ENCODE data around the gene MACROH2A2.
"Not testable (repeated sequence)": the region's sequence is repeated elsewhere in the genome, so short reads cannot be mapped to it uniquely, and the experiment has no call there.

The MACROH2A2 gene

GRCh38 chr10:70132098-70133029, 79.7 kb downstream of the MACROH2A2 start, which contains the start of gene AIFM2:
Gene AIFM2, minus strand, starts transcription at chr10:70132825. Its CDS starts 8,741 bp downstream, at chr10:70124084.
- peak; percentile 9 for DNase-seq

GRCh38 chr10:70135046-70135445, 82.4 kb downstream of the MACROH2A2 start:
- no peak for DNase-seq

GRCh38 chr10:70135684-70136083, 83.0 kb downstream of the MACROH2A2 start:
- DNase-seq, result no peak

DNA sequence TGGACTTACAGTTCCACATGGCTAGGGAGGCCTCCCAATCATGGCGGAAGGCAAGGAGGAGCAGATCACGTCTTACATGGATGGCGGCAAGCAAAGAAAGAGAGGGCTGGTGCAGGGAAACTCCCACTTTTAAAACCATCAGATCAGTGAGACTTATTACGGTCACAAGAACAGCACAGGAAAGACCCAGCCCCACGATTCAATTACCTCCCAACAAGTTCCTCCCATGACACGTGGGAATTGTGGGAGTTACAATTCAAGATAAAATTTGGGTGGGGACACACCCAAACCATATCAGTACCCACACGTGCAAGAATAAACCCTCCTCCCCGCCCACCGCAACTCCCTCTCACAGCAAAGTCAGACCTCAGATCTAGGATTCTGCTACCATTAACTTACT, 84.5 kb downstream of the MACROH2A2 start:
- DNase-seq, result no peak

GRCh38 chr10:70137927-70138883, 85.6 kb downstream of the MACROH2A2 start:
- DNase-seq, result no peak

GRCh38 chr10:70139151-70139996, 86.7 kb downstream of the MACROH2A2 start:
- no peak for DNase-seq

GRCh38 chr10:70139997-70140250, 87.3 kb downstream of the MACROH2A2 start:
- DNase-seq, result no peak

GRCh38 chr10:70140297-70140696, 87.7 kb downstream of the MACROH2A2 start:
- DNase-seq, result no peak

DNA sequence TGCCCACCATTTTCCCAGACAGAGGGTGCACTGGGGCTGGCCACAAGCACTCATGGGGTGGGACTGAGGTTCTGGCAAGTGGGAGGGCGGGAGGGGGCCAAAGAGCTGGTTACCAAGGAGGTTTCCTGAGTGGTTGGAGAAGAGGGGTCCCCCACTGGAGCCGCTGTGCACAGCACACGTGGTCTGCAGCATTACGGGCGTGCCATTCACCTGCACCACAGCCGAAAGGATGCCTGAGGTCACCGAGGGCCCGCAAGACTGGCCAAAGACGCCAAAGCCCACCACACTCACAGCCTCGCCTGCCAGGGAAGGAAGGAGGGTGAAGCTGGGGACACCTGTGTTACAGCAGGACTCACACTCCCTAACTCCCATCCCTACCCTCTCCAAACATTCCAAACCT, 89.9 kb downstream of the MACROH2A2 start:
- no peak for DNase-seq

DNA sequence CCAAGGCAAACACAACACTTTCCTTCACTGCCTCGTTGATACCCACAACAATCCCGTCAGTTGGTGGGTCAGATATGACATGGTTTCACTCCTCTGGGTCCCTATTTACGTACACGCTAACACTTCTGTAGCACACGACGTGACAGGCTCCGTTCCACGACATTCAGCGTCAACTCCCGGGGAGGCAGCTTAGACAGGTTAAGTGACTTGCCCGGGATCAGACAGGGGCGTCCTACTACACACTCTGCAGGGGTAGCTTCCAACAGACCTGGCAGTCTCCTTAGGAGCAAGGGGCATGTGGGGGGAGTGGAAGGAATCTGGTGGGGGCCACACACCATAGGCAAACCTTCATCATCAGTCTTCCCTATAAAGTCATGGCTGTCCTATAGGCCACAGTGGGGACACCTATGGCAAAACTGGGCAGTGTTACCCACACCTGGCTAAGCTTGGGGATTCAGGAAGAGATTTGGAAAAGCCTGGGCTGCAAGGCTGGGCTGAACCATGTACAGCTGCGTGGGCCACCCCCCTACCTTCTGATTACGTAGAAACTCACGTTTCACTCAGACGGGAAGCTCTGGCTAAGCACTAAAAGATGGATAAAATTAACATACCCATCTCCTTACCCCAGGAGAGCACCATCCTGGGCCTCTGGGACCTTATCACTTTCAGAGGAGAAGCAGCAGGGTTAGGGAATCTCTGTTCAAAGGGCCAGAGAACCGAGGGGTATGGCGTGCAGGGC, 91.9 kb downstream of the MACROH2A2 start:
- DNase-seq, result no peak

GRCh38 chr10:70145166-70145665, 92.6 kb downstream of the MACROH2A2 start:
- no peak for DNase-seq

- DNase-seq, result peak; percentile 68
Measured at GRCh38 chr10:70145666-70146488, 93.2 kb downstream of the MACROH2A2 start.

DNA sequence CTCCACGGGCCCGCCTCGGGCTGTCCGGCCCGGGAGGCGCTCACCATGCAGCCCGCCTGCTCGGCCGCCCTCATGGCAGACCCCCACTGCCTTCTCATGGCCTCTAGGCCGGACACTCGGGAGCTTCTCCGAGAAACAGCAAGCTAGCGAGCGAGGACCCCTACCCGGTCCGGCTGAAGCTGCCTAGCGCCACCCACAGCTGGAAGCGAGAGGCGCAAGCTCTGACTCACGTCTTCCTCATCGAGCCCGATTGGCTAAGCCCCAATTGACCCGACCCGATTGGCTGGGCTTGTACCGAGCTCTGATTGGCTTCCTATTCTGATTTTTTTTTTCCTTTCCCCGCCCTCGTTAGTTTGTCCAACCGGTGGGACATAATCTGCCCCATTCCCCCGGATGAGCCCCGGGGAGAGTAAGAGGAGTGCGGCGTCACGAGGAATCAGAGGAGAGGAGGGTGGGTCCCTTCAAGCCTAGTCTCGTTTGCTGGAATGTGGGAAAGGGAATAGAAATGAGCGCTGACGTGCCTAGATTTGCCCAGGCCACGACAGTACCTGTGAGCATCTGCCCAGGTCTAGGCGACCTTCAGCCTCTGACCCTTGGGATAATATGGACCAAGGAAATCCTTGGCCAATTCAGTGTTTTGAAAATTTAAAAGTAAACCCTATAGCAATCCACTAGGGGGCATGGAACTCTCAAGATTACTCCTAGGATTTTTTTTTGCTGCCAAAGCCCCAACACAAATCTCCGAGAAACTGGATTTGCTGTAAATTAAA, 94.0 kb downstream of the MACROH2A2 start, which contains the start of gene TYSND1:
TYSND1 (minus strand) TSS at position 212 of the 770 bp plus-strand sequence; CDS start at position 98, 114 bp downstream.
- peak; percentile 98 for DNase-seq

DNA sequence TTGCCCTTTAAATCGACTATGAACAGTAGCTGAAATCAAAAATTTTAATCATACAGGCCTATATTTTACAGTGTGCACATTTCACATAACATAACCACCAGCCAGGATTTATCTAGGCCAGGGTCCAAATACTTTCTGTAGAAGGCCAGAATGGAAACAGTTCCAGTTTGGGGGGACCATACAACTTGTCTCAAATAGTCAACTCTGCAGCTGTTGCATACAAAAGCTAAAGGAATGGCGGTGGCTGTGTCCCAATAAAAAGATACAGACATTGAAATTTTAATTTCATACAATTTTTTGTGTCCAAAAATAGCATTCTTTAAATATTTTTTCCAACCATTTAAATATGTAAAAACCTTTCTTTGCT, 94.6 kb downstream of the MACROH2A2 start:
- DNase-seq, result no peak

GRCh38 chr10:70148516-70148915, 95.9 kb downstream of the MACROH2A2 start:
- DNase-seq, result no peak

- no peak for DNase-seq
Measured at GRCh38 chr10:70155255-70155838, 102.7 kb downstream of the MACROH2A2 start.

DNA sequence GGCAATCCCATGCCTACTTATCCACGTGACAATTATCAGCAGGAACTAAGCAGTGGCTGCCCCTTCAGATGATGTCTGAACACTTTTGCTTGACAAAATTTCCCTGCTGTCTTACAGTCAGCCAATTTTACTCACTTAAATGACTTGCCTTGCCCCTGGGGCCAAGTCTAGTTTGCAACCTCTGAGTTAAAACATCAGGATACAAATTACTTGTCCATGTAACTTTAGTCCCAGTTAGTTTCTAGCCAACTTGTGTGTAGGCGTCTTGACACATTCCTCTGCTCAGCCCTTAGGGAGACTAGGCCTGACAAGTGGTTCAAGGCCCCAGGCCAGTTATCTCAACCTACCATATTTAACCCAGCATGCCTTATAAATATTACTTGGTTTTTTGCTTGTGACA, 105.5 kb downstream of the MACROH2A2 start:
- DNase-seq, result no peak

GRCh38 chr10:70159366-70159765, 106.7 kb downstream of the MACROH2A2 start:
- DNase-seq, result not testable (repeated sequence)

DNA sequence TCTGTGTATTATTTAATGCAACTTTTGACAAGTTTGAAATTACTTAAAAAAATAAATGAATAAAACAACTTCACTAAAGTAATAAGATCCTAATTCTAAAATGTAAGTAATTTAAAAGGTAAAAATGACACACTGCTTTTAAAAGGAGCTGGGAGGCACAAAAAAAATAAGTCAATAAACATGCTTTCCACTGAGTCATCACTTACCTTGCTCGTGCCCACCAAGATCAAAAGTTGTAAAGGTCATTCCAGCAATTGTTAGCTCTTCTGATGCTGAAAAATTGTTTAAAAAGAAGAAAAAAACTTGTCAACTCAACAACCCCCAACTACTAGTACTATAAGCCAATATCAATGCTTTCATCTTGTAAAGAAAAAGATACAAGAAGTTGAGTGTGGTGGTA, 108.2 kb downstream of the MACROH2A2 start:
- DNase-seq, result no peak
